ENCODE results near the gene SLC43A2.

- TF ChIP-seq CTCF (IDR thresholded peaks at IDR 0.05 in 8 of 11, conservative IDR thresholded peaks at IDR 0.05 in 3 of 11) (no peak), POLR2A (IDR thresholded peaks at IDR 0.05) (no peak), POLR2AphosphoS5 (IDR thresholded peaks at IDR 0.05) (peak; percentile 48 to 64 (median 51))
Observed at GRCh38 chr17:1673041-1673785, 44.6 kb upstream of the SLC43A2 start.

All from spleen (tissue), 7 donors.